Stomach (tissue), 4 donors: ENCODE data around the gene RNF11.

ENCODE experiments used
- POLR2A ChIP-seq, 4 donors: fragments of 450-650 bp; IDR thresholded peaks; one replicate each; pipeline ENCODE4 v1.6.1; 2016; ENCODE audit warnings: antibody characterized with exemption in 4 of 4, control low read depth in 2 of 4, mild to moderate bottlenecking in 1 of 4, moderate library complexity in 1 of 4
- TF ChIP-seq, protein P1 (sequence below), 7 experiments: fragments of 450-650 bp in 4 of 7; fragments of 200-600 bp in 3 of 7; sonication (generic) in 3 of 7; IDR thresholded peaks; one replicate each; pipeline ENCODE4 v1.5.1; 2016 to 2019; ENCODE audit warnings: antibody characterized with exemption in 7 of 7, control low read depth in 2 of 7, mild to moderate bottlenecking in 1 of 7

- no peak for TF ChIP-seq POLR2A (IDR thresholded peaks at IDR 0.05)
- TF ChIP-seq, protein P1, sequence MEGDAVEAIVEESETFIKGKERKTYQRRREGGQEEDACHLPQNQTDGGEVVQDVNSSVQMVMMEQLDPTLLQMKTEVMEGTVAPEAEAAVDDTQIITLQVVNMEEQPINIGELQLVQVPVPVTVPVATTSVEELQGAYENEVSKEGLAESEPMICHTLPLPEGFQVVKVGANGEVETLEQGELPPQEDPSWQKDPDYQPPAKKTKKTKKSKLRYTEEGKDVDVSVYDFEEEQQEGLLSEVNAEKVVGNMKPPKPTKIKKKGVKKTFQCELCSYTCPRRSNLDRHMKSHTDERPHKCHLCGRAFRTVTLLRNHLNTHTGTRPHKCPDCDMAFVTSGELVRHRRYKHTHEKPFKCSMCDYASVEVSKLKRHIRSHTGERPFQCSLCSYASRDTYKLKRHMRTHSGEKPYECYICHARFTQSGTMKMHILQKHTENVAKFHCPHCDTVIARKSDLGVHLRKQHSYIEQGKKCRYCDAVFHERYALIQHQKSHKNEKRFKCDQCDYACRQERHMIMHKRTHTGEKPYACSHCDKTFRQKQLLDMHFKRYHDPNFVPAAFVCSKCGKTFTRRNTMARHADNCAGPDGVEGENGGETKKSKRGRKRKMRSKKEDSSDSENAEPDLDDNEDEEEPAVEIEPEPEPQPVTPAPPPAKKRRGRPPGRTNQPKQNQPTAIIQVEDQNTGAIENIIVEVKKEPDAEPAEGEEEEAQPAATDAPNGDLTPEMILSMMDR (IDR thresholded peaks at IDR 0.05) = no peak
Measured at GRCh38 chr1:51322417-51323101, 86.5 kb downstream of the RNF11 start.
